Activated naive CD4-positive, alpha-beta T cell treated with anti-CD3 and anti-CD28 coated beads, Interleukin-2, amount 50 U/mL, for 16 hours (primary cell): Measurements from ENCODE around the gene TOM1.
A peak's percentile ranks its signal among the peaks of the same experiment; 100 is the strongest.
"Not testable (repeated sequence)": the region's sequence is repeated elsewhere in the genome, so short reads cannot be mapped to it uniquely, and the experiment has no call there.

Source experiments
- DNase-seq: peaks from one replicate; pipeline ENCODE4 v3.0.0-alpha.2; 2020

Gene TOM1

GRCh38 chr22:35348026-35348590, 48.4 kb downstream of the TOM1 start:
- DNase-seq = no peak

GRCh38 chr22:35348703-35349102, 49.0 kb downstream of the TOM1 start:
- DNase-seq = no peak

- no peak for DNase-seq
These were observed 49.6 kb downstream of the TOM1 start for GRCh38 chr22:35349368-35349703.

- no peak for DNase-seq
These were observed 50.2 kb downstream of the TOM1 start for GRCh38 chr22:35349704-35350538.

- peak; percentile 81 for DNase-seq
These were observed 51.1 kb downstream of the TOM1 start for GRCh38 chr22:35350539-35351503.

GRCh38 chr22:35352214-35353111, 52.8 kb downstream of the TOM1 start:
- DNase-seq = peak; percentile 27

GRCh38 chr22:35353318-35353717, 53.6 kb downstream of the TOM1 start:
- no peak for DNase-seq

- no peak for DNase-seq
These were observed 54.4 kb downstream of the TOM1 start for GRCh38 chr22:35354068-35354467.

- no peak for DNase-seq
These were observed 58.4 kb downstream of the TOM1 start for GRCh38 chr22:35357883-35358621.

GRCh38 chr22:35359380-35360065, 59.8 kb downstream of the TOM1 start:
- no peak for DNase-seq

GRCh38 chr22:35361001-35361558, 61.4 kb downstream of the TOM1 start:
- DNase-seq = no peak

GRCh38 chr22:35363566-35364086, 63.9 kb downstream of the TOM1 start:
- DNase-seq = no peak

GRCh38 chr22:35364230-35364629, 64.5 kb downstream of the TOM1 start:
- not testable (repeated sequence) for DNase-seq

GRCh38 chr22:35367331-35367886, 67.7 kb downstream of the TOM1 start:
- no peak for DNase-seq

- DNase-seq = no peak
These were observed 68.7 kb downstream of the TOM1 start for GRCh38 chr22:35368386-35368785.

- no peak for DNase-seq
These were observed 70.3 kb downstream of the TOM1 start for GRCh38 chr22:35369996-35370395.

- DNase-seq = no peak
These were observed 74.1 kb downstream of the TOM1 start for GRCh38 chr22:35373781-35374180.

GRCh38 chr22:35375031-35375430, 75.3 kb downstream of the TOM1 start:
- DNase-seq = no peak

GRCh38 chr22:35375526-35375925, 75.8 kb downstream of the TOM1 start:
- no peak for DNase-seq
